ENCODE measurements around the gene STAG1.
"Not testable (repeated sequence)": the region's sequence is repeated elsewhere in the genome, so short reads cannot be mapped to it uniquely, and the experiment has no call there.

STAG1 gene

GRCh38 chr3:136745916-136746315, 6.3 kb downstream of the STAG1 start:
- no peaks in the 10 kb centered on the region for H3K9me3 ChIP-seq

GRCh38 chr3:136741063-136741462, 11.1 kb downstream of the STAG1 start:
- H3K4me3 ChIP-seq, result no peak overlapping the region
- H3K27me3 ChIP-seq, result no peaks in the 10 kb centered on the region
- DNase-seq, result no peak
- H3K9me3 ChIP-seq, result no peaks in the 10 kb centered on the region
- no peak overlapping the region for H3K27ac ChIP-seq
- intact Hi-C loops (cut with DNase I; ENCODE audit: low total_unique reads), result loop anchor here (10.0 kb wide), 1 partner anchor 346 kb away; no protein-coding TSS in a partner anchor
- TF ChIP-seq CTCF (IDR thresholded peaks at IDR 0.05), result no peak
- peaks cover 0 to 9% (median 0%) of the 10 kb centered on the region in 3 donors for H3K36me3 ChIP-seq
- H3K4me1 ChIP-seq, result peaks cover 0 to 18% (median 2%) of the 10 kb centered on the region in 4 donors

More at GRCh38 chr3:136745916-136746315, 6.3 kb downstream of the STAG1 start:
- Histone ChIP-seq H3K27ac (no peak overlapping the region), H3K27me3 (no peaks in the 10 kb centered on the region), H3K4me1 (peaks cover 0 to 57% (median 25%) of the 10 kb centered on the region in 4 donors), H3K4me3 (no peak overlapping the region), H3K36me3 (no peaks in the 10 kb centered on the region)
- no peak for DNase-seq
- no peak for TF ChIP-seq CTCF (IDR thresholded peaks at IDR 0.05)
- intact Hi-C loops (cut with DNase I; ENCODE audit: low total_unique reads), result loop anchor here (5.0 to 10.0 kb wide), 2 partner anchors 351 to 674 kb away; no protein-coding TSS in a partner anchor

GRCh38 chr3:136740351-136740958, 11.7 kb downstream of the STAG1 start:
- Histone ChIP-seq H3K4me3 (no peak overlapping the region), H3K27me3 (no peaks in the 10 kb centered on the region), H3K27ac (no peak overlapping the region), H3K36me3 (peaks cover 0 to 10% (median 0%) of the 10 kb centered on the region in 3 donors), H3K9me3 (no peaks in the 10 kb centered on the region), H3K4me1 (peaks cover 0 to 16% (median 2%) of the 10 kb centered on the region in 4 donors)
- intact Hi-C loops (cut with DNase I; ENCODE audit: low total_unique reads), result loop anchor here (10.0 kb wide), 1 partner anchor 346 kb away; no protein-coding TSS in a partner anchor
- no peak for DNase-seq
- TF ChIP-seq CTCF (IDR thresholded peaks at IDR 0.05), result no peak

GRCh38 chr3:136736950-136737349, 15.2 kb downstream of the STAG1 start:
- H3K4me3 ChIP-seq; H3K27me3 ChIP-seq; DNase-seq; intact Hi-C loops (cut with DNase I; ENCODE audit: low total_unique reads); H3K27ac ChIP-seq; H3K9me3 ChIP-seq: not testable (repeated sequence)
- H3K36me3 ChIP-seq, result peaks cover 0 to 10% (median 0%) of the 10 kb centered on the region in 3 donors
- peaks cover 0 to 26% (median 8%) of the 10 kb centered on the region in 4 donors for H3K4me1 ChIP-seq

- no peak for TF ChIP-seq CTCF (IDR thresholded peaks at IDR 0.05)
- Histone ChIP-seq H3K27me3 (no peaks in the 10 kb centered on the region), H3K4me3 (no peak overlapping the region), H3K36me3 (peaks cover 0 to 10% (median 0%) of the 10 kb centered on the region in 3 donors), H3K9me3 (no peaks in the 10 kb centered on the region), H3K4me1 (peaks cover 0 to 33% (median 15%) of the 10 kb centered on the region in 4 donors), H3K27ac (no peak overlapping the region)
- no peak for DNase-seq
- intact Hi-C loops (cut with DNase I; ENCODE audit: low total_unique reads), result no loop called here
Observed at GRCh38 chr3:136735103-136735502, 17.1 kb downstream of the STAG1 start.

- Histone ChIP-seq H3K4me3 (no peak overlapping the region), H3K36me3 (peaks cover 0 to 10% (median 0%) of the 10 kb centered on the region in 3 donors), H3K4me1 (peaks cover 0 to 36% (median 15%) of the 10 kb centered on the region in 4 donors), H3K27ac (no peak overlapping the region), H3K27me3 (no peaks in the 10 kb centered on the region), H3K9me3 (no peaks in the 10 kb centered on the region)
- intact Hi-C loops (cut with DNase I; ENCODE audit: low total_unique reads), result no loop called here
- no peak for TF ChIP-seq CTCF (IDR thresholded peaks at IDR 0.05)
- DNase-seq, result no peak
Observed at GRCh38 chr3:136734382-136735070, 17.7 kb downstream of the STAG1 start.

Data from tibial artery (tissue), 4 donors.